Omental fat pad (tissue), 4 donors: ENCODE measurements around the gene NR2C2. TPM values are rescaled to one million over a fixed set of nuclear protein-coding genes. Genes with fewer than 3 reads are reported as not detected.

Source experiments
- ATAC-seq: fragments of 150-250 bp; one replicate; pipeline ENCODE4 v1.9.1; 2016; ENCODE audit warnings: mild to moderate bottlenecking, moderate library complexity; ENCODE audit not compliant: low FRiP score
- DNase-seq: peaks from one replicate; pipeline ENCODE4 v3.0.0-alpha.2; 2019; ENCODE audit warnings: low spot score
- CTCF ChIP-seq, 3 donors: fragments of 450-650 bp; IDR thresholded peaks; one replicate each; pipeline ENCODE4 v1.5.1; 2016 to 2017; ENCODE audit warnings: antibody characterized with exemption in 3 of 3, mild to moderate bottlenecking in 3 of 3, moderate library complexity in 2 of 3
- total RNA-seq, 4 donors: library from RNA; depleted of rRNA; stranded (reverse); fragments of >200 nt; gene quantifications; one replicate each; pipeline ENCODE4 v1.1.0, GENCODE V29; 2016

NR2C2 gene
- total RNA-seq, 4 donors from 2014 or later: 25.8 to 45.1 (median 37.8) TPM

- no peak for DNase-seq
- TF ChIP-seq CTCF (IDR thresholded peaks at IDR 0.05): no peak
- ATAC-seq: no peak
Measured at GRCh38 chr3:14913926-14914778, 33.2 kb upstream of the NR2C2 start.

GRCh38 chr3:14914779-14915117, 32.6 kb upstream of the NR2C2 start:
- no peak for TF ChIP-seq CTCF (IDR thresholded peaks at IDR 0.05)
- no peak for ATAC-seq

GRCh38 chr3:14915636-14916222, 31.7 kb upstream of the NR2C2 start:
- ATAC-seq: no peak
- no peak for DNase-seq
- no peak for TF ChIP-seq CTCF (IDR thresholded peaks at IDR 0.05)

More at GRCh38 chr3:14914779-14915117, 32.6 kb upstream of the NR2C2 start:
- DNase-seq: no peak

- no peak for TF ChIP-seq CTCF (IDR thresholded peaks at IDR 0.05)
- DNase-seq (no peak), ATAC-seq (no peak)
Measured at GRCh38 chr3:14918356-14918860, 29.0 kb upstream of the NR2C2 start.

- no peak for TF ChIP-seq CTCF (IDR thresholded peaks at IDR 0.05)
- no peak for ATAC-seq
Measured at GRCh38 chr3:14920536-14920935, 26.8 kb upstream of the NR2C2 start.

GRCh38 chr3:14921034-14921616, 26.3 kb upstream of the NR2C2 start:
- ATAC-seq: peak; percentile 86

More at GRCh38 chr3:14920536-14920935, 26.8 kb upstream of the NR2C2 start:
- DNase-seq: no peak

More at GRCh38 chr3:14921034-14921616, 26.3 kb upstream of the NR2C2 start:
- peak; percentile 90 for DNase-seq
- TF ChIP-seq CTCF (IDR thresholded peaks at IDR 0.05): peak in 2 of 3 donors; percentile 97 to 99
